ENCODE data around the gene ZG16. TPM values are rescaled to one million over a fixed set of nuclear protein-coding genes. Genes with fewer than 3 reads are reported as not detected.

The ZG16 gene
- total RNA-seq, 1 donor from 2014 or later, result not detected

DNA sequence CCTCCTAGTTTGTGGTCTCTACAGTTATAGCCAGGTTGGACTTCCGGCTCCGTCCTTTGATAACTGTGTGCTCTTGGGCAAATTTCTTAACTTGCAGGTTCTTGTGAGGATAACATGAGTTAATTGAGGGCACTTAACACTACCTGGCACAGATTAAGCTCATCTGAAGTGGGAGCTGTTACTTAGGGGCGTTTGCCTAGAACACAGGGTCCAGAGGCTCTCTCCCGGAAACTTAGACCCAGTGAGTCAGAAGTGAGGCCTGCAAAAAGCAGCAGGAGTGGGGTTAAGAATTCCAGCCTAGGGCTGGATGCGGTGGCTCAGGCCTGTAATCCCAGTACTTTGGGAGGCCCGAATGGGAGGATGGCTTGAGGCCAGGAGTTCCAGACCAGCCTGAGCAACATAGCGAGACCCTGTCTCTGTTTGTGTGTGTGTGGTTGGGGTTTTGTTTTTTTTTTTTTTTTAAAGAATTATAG lies 43.6 kb downstream of the ZG16 start:
- ChIA-PET CTCF (interaction anchor here (1.0 to 4.5 kb wide), 2 partner anchors 13 to 26 kb away, joined by 3 to 24 read pairs; no protein-coding TSS in a partner anchor), POLR2A (interaction anchor here (0.6 to 8.2 kb wide), 10 partner anchors 14 to 175 kb away, joined by 3 to 147 read pairs (median 4); partner anchors contain the start of genes ASPHD1, KCTD13, KIF22 and MAZ)
- DNase-seq, result no peak
- Mint-ChIP-seq H3K9me3 (no peaks in the 10 kb centered on the region), H3K27me3 (no peaks in the 10 kb centered on the region), H3K27ac (peak overlapping the region; percentile 94), H3K4me1 (peaks cover 64% of the 10 kb centered on the region), H3K4me3 (peak overlapping the region; percentile 95), H3K36me3 (ENCODE audit: low read depth) (peaks cover 42% of the 10 kb centered on the region)
- no peak for ATAC-seq (ENCODE audit: low read depth)
- TF ChIP-seq CTCF (IDR thresholded peaks at IDR 0.05), result no peak
- intact Hi-C loops (cut with micrococcal nuclease), result loop anchor here (1.0 to 2.0 kb wide), 2 partner anchors 15 to 27 kb away; partner anchors contain the start of gene MAZ

DNA sequence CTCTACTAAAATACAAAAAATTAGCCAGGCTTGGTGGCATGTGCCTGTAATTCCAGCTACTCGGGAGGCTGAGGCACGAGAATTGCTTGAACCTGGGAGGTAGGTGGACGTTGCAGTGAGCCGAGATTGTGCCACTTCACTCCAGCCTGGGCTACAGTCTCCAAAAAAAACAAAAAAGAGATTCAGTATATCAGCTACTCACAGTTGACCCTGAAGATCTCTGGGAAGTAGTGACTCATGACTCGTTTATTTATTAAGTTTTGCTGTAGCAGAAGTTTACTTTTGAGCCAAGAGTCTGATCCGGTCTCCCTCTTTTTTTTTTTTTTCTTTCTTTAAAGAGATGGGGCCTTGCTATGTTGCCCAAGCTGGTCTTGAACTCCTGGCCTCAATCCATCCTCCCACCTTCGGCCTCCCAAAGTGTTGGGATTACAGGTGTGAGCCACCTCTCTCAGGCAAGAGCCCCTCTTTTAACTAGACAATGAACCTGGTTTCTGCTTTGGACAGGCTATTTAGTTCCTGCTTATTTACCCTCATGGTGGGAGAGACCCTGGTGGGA lies 46.6 kb downstream of the ZG16 start:
- no peak for TF ChIP-seq CTCF (IDR thresholded peaks at IDR 0.05)
- Mint-ChIP-seq H3K4me1 (peaks cover 37% of the 10 kb centered on the region), H3K27me3 (no peaks in the 10 kb centered on the region), H3K36me3 (ENCODE audit: low read depth) (peaks cover 22% of the 10 kb centered on the region), H3K27ac (peak overlapping the region; percentile 12), H3K4me3 (no peak overlapping the region), H3K9me3 (no peaks in the 10 kb centered on the region)
- CTCF ChIA-PET, result no interaction called here
- ATAC-seq (ENCODE audit: low read depth) (no peak), DNase-seq (no peak)
- intact Hi-C loops (cut with micrococcal nuclease), result no loop called here
- POLR2A ChIA-PET, result interaction anchor here (2.0 kb wide), 1 partner anchor 8 kb away, joined by 7 read pairs; the partner anchor contains the start of gene PAGR1

DNA sequence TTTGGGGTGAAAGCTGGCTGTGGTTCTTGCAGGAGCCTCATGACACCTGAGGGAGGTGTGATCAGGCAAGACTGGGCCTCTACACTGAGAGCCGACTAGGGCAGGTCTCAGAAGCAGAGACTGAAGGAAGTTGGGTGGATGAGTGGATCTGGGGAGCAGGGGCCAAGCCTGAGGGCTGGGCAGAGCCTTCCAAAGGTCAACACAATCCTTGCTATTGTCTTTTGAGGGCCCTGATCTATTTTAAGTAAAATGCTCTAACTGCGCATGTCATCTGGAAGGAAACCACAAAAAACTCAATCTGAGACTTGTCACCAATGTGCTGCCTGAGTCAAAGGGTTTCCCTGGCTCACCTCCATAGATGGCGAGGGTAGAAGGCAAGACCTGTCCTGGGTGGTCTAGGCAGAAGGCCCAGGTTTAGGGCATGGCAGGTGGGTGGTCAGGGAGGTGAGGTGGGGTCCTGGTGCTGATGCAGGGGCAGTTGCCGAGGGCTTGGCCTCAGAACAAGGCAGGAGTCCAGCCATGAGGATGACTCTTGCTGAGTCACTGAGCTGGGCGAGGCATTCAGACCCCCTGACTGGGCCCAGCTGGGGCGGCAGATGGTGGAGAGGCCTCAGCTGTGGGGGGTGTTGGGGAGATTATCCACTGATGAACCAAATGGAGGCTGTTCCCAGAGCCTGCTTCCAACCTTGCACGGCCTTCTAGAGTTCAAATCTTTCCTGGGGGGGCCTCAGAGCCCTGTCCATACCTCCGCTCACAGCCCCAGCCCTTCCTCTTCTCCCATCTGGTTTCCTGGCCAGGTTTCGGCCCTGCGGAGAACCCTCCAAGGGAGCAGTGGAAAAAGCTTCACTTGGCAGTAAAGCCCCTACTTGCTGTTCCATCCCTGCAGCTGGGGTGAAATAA lies 47.3 kb downstream of the ZG16 start:
- H3K4me1 Mint-ChIP-seq, result peaks cover 29% of the 10 kb centered on the region
- ATAC-seq (ENCODE audit: low read depth), result no peak
- H3K36me3 Mint-ChIP-seq (ENCODE audit: low read depth), result peaks cover 19% of the 10 kb centered on the region
- H3K4me3 Mint-ChIP-seq, result no peak overlapping the region
- no peaks in the 10 kb centered on the region for H3K27me3 Mint-ChIP-seq
- DNase-seq, result no peak
- TF ChIP-seq CTCF (IDR thresholded peaks at IDR 0.05), result no peak
- intact Hi-C loops (cut with micrococcal nuclease), result no loop called here
- ChIA-PET CTCF (no interaction called here), POLR2A (interaction anchor here (2.0 kb wide), 1 partner anchor 9 kb away, joined by 7 read pairs; the partner anchor contains the start of gene PAGR1)
- H3K27ac Mint-ChIP-seq, result peak overlapping the region; percentile 12
- no peaks in the 10 kb centered on the region for H3K9me3 Mint-ChIP-seq

- Mint-ChIP-seq H3K36me3 (ENCODE audit: low read depth) (peaks cover 21% of the 10 kb centered on the region), H3K4me3 (no peak overlapping the region), H3K4me1 (peaks cover 20% of the 10 kb centered on the region), H3K9me3 (no peaks in the 10 kb centered on the region), H3K27ac (no peak overlapping the region), H3K27me3 (no peaks in the 10 kb centered on the region)
- TF ChIP-seq CTCF (IDR thresholded peaks at IDR 0.05), result no peak
- intact Hi-C loops (cut with micrococcal nuclease), result no loop called here
- no peak for ATAC-seq (ENCODE audit: low read depth)
- CTCF ChIA-PET, result no interaction called here
- no peak for DNase-seq
- POLR2A ChIA-PET, result interaction anchor here (0.6 to 2.0 kb wide), 3 partner anchors 8 to 32 kb away, joined by 3 to 7 read pairs (median 4); partner anchors contain the start of gene PAGR1
Observed at GRCh38 chr16:29826342-29826695, 48.3 kb downstream of the ZG16 start.

DNA sequence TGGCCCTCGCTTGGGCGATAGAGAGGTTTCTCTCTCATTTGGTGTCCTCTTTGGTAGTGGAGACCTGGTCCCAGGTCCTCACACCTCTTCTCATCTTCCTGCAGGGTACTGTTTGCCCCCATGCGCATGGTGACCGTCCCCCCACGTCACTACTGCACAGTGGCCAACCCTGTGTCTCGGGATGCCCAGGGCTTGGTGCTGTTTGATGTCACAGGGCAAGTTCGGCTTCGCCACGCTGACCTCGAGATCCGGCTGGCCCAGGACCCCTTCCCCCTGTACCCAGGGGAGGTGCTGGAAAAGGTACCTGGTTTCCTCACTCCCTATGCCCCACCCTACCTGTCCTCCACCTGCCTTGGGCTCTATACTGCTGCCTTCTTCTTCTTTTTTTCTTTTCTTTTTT lies 52.7 kb downstream of the ZG16 start:
- POLR2A ChIA-PET, result no interaction called here
- DNase-seq (no peak), ATAC-seq (ENCODE audit: low read depth) (no peak)

More for the DNA sequence above, 52.7 kb downstream of the ZG16 start:
- Mint-ChIP-seq H3K4me1 (no peaks in the 10 kb centered on the region), H3K36me3 (ENCODE audit: low read depth) (peaks cover 46% of the 10 kb centered on the region), H3K27ac (no peak overlapping the region), H3K4me3 (no peak overlapping the region), H3K9me3 (no peaks in the 10 kb centered on the region), H3K27me3 (no peaks in the 10 kb centered on the region)
- TF ChIP-seq CTCF (IDR thresholded peaks at IDR 0.05), result no peak
- CTCF ChIA-PET, result no interaction called here
- intact Hi-C loops (cut with micrococcal nuclease), result no loop called here
